Activated CD4-positive, alpha-beta T cell treated with anti-CD3 and anti-CD28 coated beads, Interleukin-2, Interleukin-6, amounts not matched to agents 100 ng/mL and 50 ng/mL, durations not matched to agents 16 hours and 8 hours (primary cell): Measurements from ENCODE around the gene CKB.
"Not testable (repeated sequence)": the region's sequence is repeated elsewhere in the genome, so short reads cannot be mapped to it uniquely, and the experiment has no call there.

Experiments used
- DNase-seq: peaks from one replicate; pipeline ENCODE4 v3.0.0-alpha.2; 2020

Gene CKB

GRCh38 chr14:103525430-103526246, 3.0 kb upstream of the CKB start:
- DNase-seq: not testable (repeated sequence)

GRCh38 chr14:103524002-103524935, 1.6 kb upstream of the CKB start:
- no peak for DNase-seq

GRCh38 chr14:103523575-103523954, 935 bp upstream of the CKB start:
- DNase-seq: no peak

GRCh38 chr14:103521951-103522563, 573 bp downstream of the CKB start:
- DNase-seq: no peak

GRCh38 chr14:103521438-103521950, 1.1 kb downstream of the CKB start:
- no peak for DNase-seq

- peak; percentile 61 for DNase-seq
These were observed 1.8 kb downstream of the CKB start for GRCh38 chr14:103520657-103521437.

- no peak for DNase-seq
These were observed 2.4 kb downstream of the CKB start for GRCh38 chr14:103520269-103520656.

- no peak for DNase-seq
These were observed 2.8 kb downstream of the CKB start for GRCh38 chr14:103519837-103520212.

- no peak for DNase-seq
These were observed 3.4 kb downstream of the CKB start for GRCh38 chr14:103519043-103519836.

GRCh38 chr14:103518422-103519042, 4.1 kb downstream of the CKB start:
- DNase-seq: peak; percentile 62

- DNase-seq: no peak
These were observed 4.8 kb downstream of the CKB start for GRCh38 chr14:103517721-103518421.

- DNase-seq: no peak
These were observed 5.5 kb downstream of the CKB start for GRCh38 chr14:103517174-103517566.

- no peak for DNase-seq
These were observed 6.0 kb downstream of the CKB start for GRCh38 chr14:103516426-103517173.

- DNase-seq: no peak
These were observed 7.8 kb downstream of the CKB start for GRCh38 chr14:103514596-103515421.

- no peak for DNase-seq
These were observed 9.7 kb downstream of the CKB start for GRCh38 chr14:103512701-103513611.

GRCh38 chr14:103512180-103512579, 10.4 kb downstream of the CKB start:
- DNase-seq: not testable (repeated sequence)
